HCT116 (cell line): ENCODE results near the gene ERGIC1. TPM values are rescaled to one million over a fixed set of nuclear protein-coding genes. Genes with fewer than 3 reads are reported as not detected.

Source experiments
- ATAC-seq: fragments of 200-7000 bp; cut with Tn5 transposase; 2 replicates; pipeline ENCODE4 v1.9.1; 2020; ENCODE audit warnings: mild to moderate bottlenecking, moderate library complexity
- BruUV-seq: library from RNA; stranded (reverse); fragments of 400-500 nt; replicated peaks from 2 replicates; lab custom pipeline; 2021; lab: Mats Ljungman, UMichigan
- CTCF ChIA-PET: fragments of 300-600 bp; sonication (Branson Sonifier 250); formaldehyde crosslinking; loops from one replicate; lab custom pipeline; 2021; ENCODE audit warnings: antibody characterized with exemption; lab: Charles Lee
- POLR2A ChIA-PET: fragments of 300-600, 350-600 bp; sonication (Branson Sonifier 250); formaldehyde crosslinking; loops from one replicate; lab custom pipeline; 2021; ENCODE audit warnings: antibody characterized with exemption; lab: Charles Lee
- RAD21 ChIA-PET, 2 experiments: fragments of 300-600 bp; sonication (Branson Sonifier 250); formaldehyde crosslinking; loops; one replicate each; lab custom pipeline; 2023; ENCODE audit warnings: low total read pairs in 2 of 2; ENCODE audit not compliant: uncharacterized antibody in 2 of 2, unreplicated experiment in 2 of 2, low non-redundant PET in 1 of 2; lab: Charles Lee
- DNase-seq: peaks from one replicate; pipeline ENCODE4 v3.0.0-alpha.2; 2010; ENCODE audit warnings: low read depth, low spot score
- H2AFZ ChIP-seq: fragments of 200-600 bp; shearing (Covaris generic), sonication (generic); 2 replicates; pipeline ENCODE4 v1.6.1; 2017; ENCODE audit warnings: low read depth, mixed run types, mixed read lengths, antibody characterized with exemption, low read length; ENCODE audit not compliant: poor library complexity, severe bottlenecking
- H3K27ac ChIP-seq: 2 replicates; pipeline ENCODE4 v1.5.1; 2012; ENCODE audit warnings: low read depth, low read length
- H3K27me3 ChIP-seq: fragments of 200-600 bp; sonication (generic); 2 replicates; pipeline ENCODE4 v1.6.1; 2016; ENCODE audit warnings: mixed run types, low read length, mixed read lengths; ENCODE audit not compliant: insufficient read depth
- H3K36me3 ChIP-seq, 2 experiments: fragments of 200-500 bp in 1 of 2; fragments of 200-600 bp in 1 of 2; sonication (Bioruptor generic) in 1 of 2; sonication (generic) in 1 of 2; 2 replicates each; pipeline versions ENCODE4 v1.5.1 to v1.6.1; 2014 to 2016; ENCODE audit warnings: low read length in 2 of 2, inconsistent platforms in 1 of 2, mixed read lengths in 1 of 2, mixed run types in 1 of 2; ENCODE audit not compliant: insufficient read depth in 2 of 2, control insufficient read depth in 1 of 2
- H3K4me1 ChIP-seq, 2 experiments: fragments of 200-600 bp in 1 of 2; sonication (generic) in 1 of 2; 2 replicates each; pipeline versions ENCODE4 v1.5.1 to v1.6.1; 2012 to 2017; ENCODE audit warnings: low read length in 2 of 2, inconsistent platforms in 1 of 2, mild to moderate bottlenecking in 1 of 2, mixed read lengths in 1 of 2, mixed run types in 1 of 2, moderate library complexity in 1 of 2; ENCODE audit not compliant: insufficient read depth in 2 of 2, control insufficient read depth in 1 of 2
- H3K4me2 ChIP-seq: fragments of 200-600 bp; sonication (generic); 2 replicates; pipeline ENCODE4 v1.6.1; 2017; ENCODE audit warnings: mixed run types, low read length, mixed read lengths
- H3K4me3 ChIP-seq, 2 experiments: fragments of 200-600 bp in 1 of 2; sonication (generic) in 1 of 2; replicated peaks in 1 of 2; 2 replicates each; pipeline ENCODE4 v1.5.1; 2011 to 2016; ENCODE audit warnings: low read length in 2 of 2, control low read depth in 1 of 2, low read depth in 1 of 2, mild to moderate bottlenecking in 1 of 2, mixed read lengths in 1 of 2, mixed run types in 1 of 2
- H3K79me2 ChIP-seq: fragments of 200-600 bp; sonication (generic); 2 replicates; pipeline ENCODE4 v1.6.1; 2017; ENCODE audit warnings: mild to moderate bottlenecking, mixed run types, low read length, moderate library complexity, mixed read lengths; ENCODE audit not compliant: insufficient read depth
- H3K9ac ChIP-seq: fragments of 200-600 bp; sonication (generic); 2 replicates; pipeline ENCODE4 v1.6.1; 2016; ENCODE audit warnings: low read length, mixed read lengths
- H3K9me2 ChIP-seq: fragments of 200-600 bp; sonication (generic), shearing (Covaris generic); 2 replicates; pipeline ENCODE4 v1.6.1; 2017; ENCODE audit warnings: mixed run types, mild to moderate bottlenecking, moderate library complexity; ENCODE audit not compliant: insufficient read depth
- H3K9me3 ChIP-seq, 2 experiments: fragments of 200-500 bp in 1 of 2; fragments of 200-600 bp in 1 of 2; sonication (Bioruptor generic) in 1 of 2; sonication (generic) in 1 of 2; 2 replicates each; pipeline ENCODE4 v1.6.1; 2014 to 2017; ENCODE audit warnings: low read length in 2 of 2, mixed read lengths in 2 of 2, inconsistent platforms in 1 of 2, low read depth in 1 of 2, mild to moderate bottlenecking in 1 of 2, mixed run types in 1 of 2, moderate library complexity in 1 of 2; ENCODE audit not compliant: control insufficient read depth in 1 of 2, insufficient read depth in 1 of 2
- H4K20me1 ChIP-seq: fragments of 200-600 bp; sonication (generic), shearing (Covaris generic); 2 replicates; pipeline ENCODE4 v1.6.1; 2017; ENCODE audit warnings: mixed run types, mild to moderate bottlenecking, moderate library complexity; ENCODE audit not compliant: insufficient read depth
- ATF3 ChIP-seq: IDR thresholded peaks from 2 replicates; pipeline ENCODE4 v1.6.1; 2012
- CBX3 ChIP-seq: IDR thresholded peaks from 2 replicates; pipeline ENCODE4 v1.6.1; 2012; ENCODE audit warnings: low read depth
- REST ChIP-seq: IDR thresholded peaks from 2 replicates; pipeline ENCODE4 v1.6.1; 2012; ENCODE audit warnings: low read depth
- SIN3A ChIP-seq: IDR thresholded peaks from 2 replicates; pipeline ENCODE4 v1.6.1; 2012; ENCODE audit warnings: low read depth
- ZBTB33 ChIP-seq: IDR thresholded peaks from 2 replicates; pipeline ENCODE4 v1.6.1; 2011; ENCODE audit warnings: mild to moderate bottlenecking, low read length, moderate library complexity; ENCODE audit not compliant: insufficient replicate concordance; ENCODE audit errors: extremely low read depth
- intact Hi-C: fragments of 100-400 bp; cut with micrococcal nuclease; formaldehyde crosslinking; loops from 2 replicates; pipeline ENCODE4 v1.10.0; 2022
- total RNA-seq: library from RNA; stranded (reverse); gene quantifications from one replicate; pipeline ENCODE4 v1.2.1, GENCODE V29; 2021; ENCODE audit not compliant: unreplicated experiment

The ERGIC1 gene
- total RNA-seq, 1 experiment from 2014 or later, result 73.3 TPM

- TF ChIP-seq ZBTB33, result no peak
- TF ChIP-seq SIN3A, result no peak
- no peak for TF ChIP-seq ATF3
These were observed at the start of gene ERGIC1 (continued) for GRCh38 chr5:172833686-172834414.

- RAD21 ChIA-PET, result no interaction called here
- intact Hi-C loops, result no loop called here
These were observed 48.5 kb upstream of the ERGIC1 start for GRCh38 chr5:172785429-172786088.

More at GRCh38 chr5:172785429-172786088, 48.5 kb upstream of the ERGIC1 start:
- Histone ChIP-seq H3K9ac (no peak overlapping the region), H4K20me1 (no peaks in the 10 kb centered on the region), H3K4me2 (no peak overlapping the region), H3K9me3 (no peaks in the 10 kb centered on the region), H3K9me2 (no peaks in the 10 kb centered on the region), H2AFZ (no peak overlapping the region), H3K79me2 (no peaks in the 10 kb centered on the region), H3K4me3 (no peak overlapping the region), H3K4me1 (peaks cover 8 to 34% of the 10 kb centered on the region in 2 experiments; a peak in 3 of 4 replicates), H3K27me3 (no peaks in the 10 kb centered on the region), H3K36me3 (no peaks in the 10 kb centered on the region), H3K27ac (no peak overlapping the region)
- TF ChIP-seq CBX3, result 0 out of 2 replicates have a peak, but pooled peaks have one; percentile 6
- TF ChIP-seq REST, result no peak
- ChIA-PET CTCF (no interaction called here), POLR2A (interaction anchor here (2.5 kb wide), 1 partner anchor 15 kb away, joined by 9 read pairs; the partner anchor contains the start of gene DUSP1)
- no TSS peak for BruUV-seq
- DNase-seq, result no peak
- no peak for ATAC-seq
